ENCODE results near the gene TCEAL8. TPM values are rescaled to one million over a fixed set of nuclear protein-coding genes. Genes with fewer than 3 reads are reported as not detected.

Gene TCEAL8
- polyA plus RNA-seq, 2 donors, result 32.9 to 33.2 TPM

Other genes with a start within 250 kb of the TCEAL8 start
- under 1 TPM; 0.14 to 0.35 TPM for gene BEX1, start 191.0 kb downstream of the TCEAL8 start, polyA plus RNA-seq
- gene NXF3, start 162.0 kb downstream of the TCEAL8 start, polyA plus RNA-seq, result under 1 TPM in 1 of 2 donors, not detected in 1; 0.19 TPM
- gene BEX4, start 40.0 kb downstream of the TCEAL8 start, polyA plus RNA-seq, result 10 to 100 TPM; 41.4 to 56.0 TPM
- gene TCEAL5, start 21.6 kb upstream of the TCEAL8 start, polyA plus RNA-seq, result under 1 TPM; 0.05 to 0.14 TPM
- 10 to 100 TPM in 1 of 2 donors, 1 to 10 TPM in 1; 5.0 to 12.2 TPM for gene BEX2, start 55.8 kb upstream of the TCEAL8 start, polyA plus RNA-seq
- 1 to 10 TPM in 1 of 2 donors, under 1 TPM in 1; 0.88 to 1.1 TPM for gene TCEAL7, start 75.1 kb upstream of the TCEAL8 start, polyA plus RNA-seq
- gene TCEAL9, start 101.4 kb upstream of the TCEAL8 start, polyA plus RNA-seq, result 10 to 100 TPM; 39.4 to 48.0 TPM
- gene BEX3, start 121.4 kb upstream of the TCEAL8 start, polyA plus RNA-seq, result 10 to 100 TPM; 28.2 to 60.1 TPM